HEK293 (cell line): ENCODE data around the gene CDC26.

ENCODE experiments used
- CTCF ChIA-PET: fragments of 350-600 bp; formaldehyde crosslinking; extraction: SDS; loops from one replicate; lab custom pipeline; 2021; ENCODE audit warnings: antibody characterized with exemption; lab: Yijun Ruan, JAX
- POLR2A ChIA-PET: fragments of 300-600 bp; formaldehyde crosslinking; extraction: SDS; loops from one replicate; lab custom pipeline; 2020; ENCODE audit warnings: antibody characterized with exemption, inconsistent platforms; lab: Yijun Ruan, JAX
- H3K27ac ChIP-seq: fragments of 200-500 bp; sonication (Bioruptor generic); 2 replicates; pipeline ENCODE4 v1.5.1; 2014; ENCODE audit warnings: low read depth, low read length, control low read depth, inconsistent platforms; ENCODE audit errors: extremely low read depth
- H3K36me3 ChIP-seq, 2 experiments: fragments of 200-500 bp in 1 of 2; sonication (Bioruptor generic) in 1 of 2; 1 replicate in 1 of 2; 2 replicates in 1 of 2; pipeline ENCODE4 v1.5.1; 2014 to 2017; ENCODE audit warnings: inconsistent platforms in 2 of 2, low read length in 2 of 2; ENCODE audit not compliant: control insufficient read depth in 2 of 2, insufficient read depth in 1 of 2
- H3K4me1 ChIP-seq: fragments of 200-500 bp; sonication (Bioruptor generic); 2 replicates; pipeline ENCODE4 v1.5.1; 2014; ENCODE audit warnings: mild to moderate bottlenecking, low read length, inconsistent platforms; ENCODE audit not compliant: control insufficient read depth, insufficient read depth
- H3K4me3 ChIP-seq: 2 replicates; pipeline ENCODE4 v1.5.1; 2011; ENCODE audit warnings: low read depth, mild to moderate bottlenecking, control low read depth, low read length, moderate library complexity
- H3K9me3 ChIP-seq: fragments of 200-500 bp; sonication (Bioruptor generic); 2 replicates; pipeline ENCODE4 v1.5.1; 2014; ENCODE audit warnings: low read depth, low read length, inconsistent platforms; ENCODE audit not compliant: control insufficient read depth, insufficient read depth
- AEBP2 ChIP-seq: fragments of 450-650 bp; formaldehyde crosslinking; IDR thresholded peaks from 2 replicates; pipeline ENCODE4 v1.5.1; 2016; ENCODE audit warnings: missing biosample characterization, missing genetic modification characterization, borderline replicate concordance
- SP2 ChIP-seq: fragments of 450-650 bp; formaldehyde crosslinking; IDR thresholded peaks from 2 replicates; pipeline ENCODE4 v1.5.1; 2016; ENCODE audit warnings: missing biosample characterization, missing genetic modification characterization
- SP7 ChIP-seq: fragments of 450-650 bp; formaldehyde crosslinking; IDR thresholded peaks from 2 replicates; pipeline ENCODE4 v1.5.1; 2016; ENCODE audit warnings: missing biosample characterization, missing genetic modification characterization
- ZNF2 ChIP-seq: fragments of 450-650 bp; formaldehyde crosslinking; IDR thresholded peaks from 2 replicates; pipeline ENCODE4 v1.5.1; 2016; ENCODE audit warnings: missing biosample characterization, missing genetic modification characterization
- ZNF23 ChIP-seq: fragments of 450-650 bp; formaldehyde crosslinking; IDR thresholded peaks from 2 replicates; pipeline ENCODE4 v1.5.1; 2016; ENCODE audit warnings: missing biosample characterization, missing genetic modification characterization, borderline replicate concordance
- ZNF449 ChIP-seq: fragments of 450-650 bp; formaldehyde crosslinking; IDR thresholded peaks from 2 replicates; pipeline ENCODE4 v1.5.1; 2017; ENCODE audit warnings: missing biosample characterization, mild to moderate bottlenecking, missing genetic modification characterization, moderate library complexity
- ZNF521 ChIP-seq: fragments of 450-650 bp; formaldehyde crosslinking; IDR thresholded peaks from 2 replicates; pipeline ENCODE4 v1.5.1; 2017; ENCODE audit warnings: missing biosample characterization, mild to moderate bottlenecking, missing genetic modification characterization
- ZNF660 ChIP-seq: fragments of 450-650 bp; IDR thresholded peaks from 2 replicates; pipeline ENCODE4 v1.5.1; 2018; ENCODE audit warnings: missing biosample characterization, mild to moderate bottlenecking, missing genetic modification characterization
- ZNF701 ChIP-seq: fragments of 450-650 bp; formaldehyde crosslinking; IDR thresholded peaks from 2 replicates; pipeline ENCODE4 v1.5.1; 2016; ENCODE audit warnings: missing biosample characterization, missing genetic modification characterization
- ZNF777 ChIP-seq: fragments of 450-650 bp; formaldehyde crosslinking; IDR thresholded peaks from 2 replicates; pipeline ENCODE4 v1.5.1; 2017; ENCODE audit warnings: missing biosample characterization, missing genetic modification characterization, borderline replicate concordance
- TF ChIP-seq, protein P1 (sequence below): fragments of 450-650 bp; formaldehyde crosslinking; IDR thresholded peaks from 2 replicates; pipeline ENCODE4 v1.5.0; 2017; ENCODE audit warnings: missing biosample characterization, missing genetic modification characterization, borderline replicate concordance
- TF ChIP-seq, protein P2 (sequence below): fragments of 450-650 bp; formaldehyde crosslinking; IDR thresholded peaks from 2 replicates; pipeline ENCODE4 v1.5.1; 2016; ENCODE audit warnings: missing biosample characterization, missing genetic modification characterization

Gene CDC26

GRCh38 chr9:113289091-113289490, 13.7 kb upstream of the CDC26 start:
- H3K27ac ChIP-seq: no peak overlapping the region
- TF ChIP-seq ZNF2 (no peak), ZNF777 (tag by site-specific recombination) (no peak), ZNF449 (tag by site-specific recombination) (no peak)
- no peak overlapping the region for H3K4me3 ChIP-seq
- POLR2A ChIA-PET: no interaction called here
- H3K36me3 ChIP-seq: peaks cover 49 to 95% of the 10 kb centered on the region in 2 experiments
- H3K9me3 ChIP-seq: no peaks in the 10 kb centered on the region
- no peaks in the 10 kb centered on the region for H3K4me1 ChIP-seq
- CTCF ChIA-PET: interaction anchor here (0.7 kb wide), 1 partner anchor 316 kb away, joined by 4 read pairs; no protein-coding TSS in a partner anchor

DNA sequence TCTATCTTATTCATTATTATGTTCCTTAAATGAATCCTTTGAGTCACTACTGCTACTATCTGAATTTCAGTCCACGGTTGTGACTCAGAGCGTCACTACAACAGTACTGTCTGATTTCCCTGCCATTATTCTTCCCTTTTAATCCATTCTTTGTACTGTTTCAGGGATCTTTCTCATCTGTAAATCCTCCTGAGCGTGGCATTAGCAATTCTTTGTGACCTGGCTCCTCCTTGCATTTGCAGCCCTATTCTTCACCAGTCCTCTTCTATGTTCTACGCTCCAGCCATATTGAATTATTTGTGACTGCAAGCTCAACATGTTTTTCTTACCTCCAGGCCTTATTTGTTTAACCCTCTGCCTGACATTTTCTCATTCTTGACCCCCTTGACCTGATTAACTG, 6.0 kb upstream of the CDC26 start:
- TF ChIP-seq ZNF23 (tag by site-specific recombination): no peak
- no peak for TF ChIP-seq ZNF521 (tag by site-specific recombination)
- TF ChIP-seq, all 188 proteins: peak for 0
- Histone ChIP-seq H3K27ac (no peak overlapping the region), H3K36me3 (peaks cover 61 to 89% of the 10 kb centered on the region in 2 experiments), H3K4me3 (no peak overlapping the region), H3K9me3 (no peaks in the 10 kb centered on the region), H3K4me1 (no peaks in the 10 kb centered on the region)
- POLR2A ChIA-PET: no interaction called here
- CTCF ChIA-PET: no interaction called here

- ChIA-PET CTCF (interaction anchor here (1.0 kb wide), 1 partner anchor 313 kb away, joined by 3 read pairs; no protein-coding TSS in a partner anchor), POLR2A (no interaction called here)
- Histone ChIP-seq H3K4me3 (no peak overlapping the region), H3K9me3 (no peaks in the 10 kb centered on the region), H3K27ac (no peak overlapping the region), H3K36me3 (peaks cover 45 to 68% of the 10 kb centered on the region in 2 experiments), H3K4me1 (0 out of 2 replicates have a peak, but pooled peaks cover 3% of the 10 kb centered on the region)
- TF ChIP-seq, protein P1, sequence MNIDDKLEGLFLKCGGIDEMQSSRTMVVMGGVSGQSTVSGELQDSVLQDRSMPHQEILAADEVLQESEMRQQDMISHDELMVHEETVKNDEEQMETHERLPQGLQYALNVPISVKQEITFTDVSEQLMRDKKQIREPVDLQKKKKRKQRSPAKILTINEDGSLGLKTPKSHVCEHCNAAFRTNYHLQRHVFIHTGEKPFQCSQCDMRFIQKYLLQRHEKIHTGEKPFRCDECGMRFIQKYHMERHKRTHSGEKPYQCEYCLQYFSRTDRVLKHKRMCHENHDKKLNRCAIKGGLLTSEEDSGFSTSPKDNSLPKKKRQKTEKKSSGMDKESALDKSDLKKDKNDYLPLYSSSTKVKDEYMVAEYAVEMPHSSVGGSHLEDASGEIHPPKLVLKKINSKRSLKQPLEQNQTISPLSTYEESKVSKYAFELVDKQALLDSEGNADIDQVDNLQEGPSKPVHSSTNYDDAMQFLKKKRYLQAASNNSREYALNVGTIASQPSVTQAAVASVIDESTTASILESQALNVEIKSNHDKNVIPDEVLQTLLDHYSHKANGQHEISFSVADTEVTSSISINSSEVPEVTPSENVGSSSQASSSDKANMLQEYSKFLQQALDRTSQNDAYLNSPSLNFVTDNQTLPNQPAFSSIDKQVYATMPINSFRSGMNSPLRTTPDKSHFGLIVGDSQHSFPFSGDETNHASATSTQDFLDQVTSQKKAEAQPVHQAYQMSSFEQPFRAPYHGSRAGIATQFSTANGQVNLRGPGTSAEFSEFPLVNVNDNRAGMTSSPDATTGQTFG: no peak
- TF ChIP-seq, protein P2, sequence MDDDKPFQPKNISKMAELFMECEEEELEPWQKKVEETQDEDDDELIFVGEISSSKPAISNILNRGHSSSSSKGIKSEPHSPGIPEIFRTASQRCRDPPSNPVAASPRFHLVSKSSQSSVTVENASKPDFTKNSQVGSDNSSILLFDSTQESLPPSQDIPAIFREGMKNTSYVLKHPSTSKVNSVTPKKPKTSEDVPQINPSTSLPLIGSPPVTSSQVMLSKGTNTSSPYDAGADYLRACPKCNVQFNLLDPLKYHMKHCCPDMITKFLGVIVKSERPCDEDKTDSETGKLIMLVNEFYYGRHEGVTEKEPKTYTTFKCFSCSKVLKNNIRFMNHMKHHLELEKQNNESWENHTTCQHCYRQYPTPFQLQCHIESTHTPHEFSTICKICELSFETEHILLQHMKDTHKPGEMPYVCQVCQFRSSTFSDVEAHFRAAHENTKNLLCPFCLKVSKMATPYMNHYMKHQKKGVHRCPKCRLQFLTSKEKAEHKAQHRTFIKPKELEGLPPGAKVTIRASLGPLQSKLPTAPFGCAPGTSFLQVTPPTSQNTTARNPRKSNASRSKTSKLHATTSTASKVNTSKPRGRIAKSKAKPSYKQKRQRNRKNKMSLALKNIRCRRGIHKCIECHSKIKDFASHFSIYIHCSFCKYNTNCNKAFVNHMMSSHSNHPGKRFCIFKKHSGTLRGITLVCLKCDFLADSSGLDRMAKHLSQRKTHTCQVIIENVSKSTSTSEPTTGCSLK (tag by site-specific recombination): no peak
- TF ChIP-seq SP7 (tag by site-specific recombination) (no peak), ZNF701 (tag by site-specific recombination) (no peak), ZNF660 (no peak), AEBP2 (no peak), SP2 (no peak)
Measured at GRCh38 chr9:113278840-113279239, 3.5 kb upstream of the CDC26 start.
